ENCODE measurements around the gene DHCR24. TPM values are rescaled to one million over a fixed set of nuclear protein-coding genes. Genes with fewer than 3 reads are reported as not detected.

Gene DHCR24
- total and polyA plus RNA-seq, 2 of the 13 experiments (the other 11 are each of a cell fraction or from before 2014, with no cell fraction given), result 374 to 448 TPM

DNA sequence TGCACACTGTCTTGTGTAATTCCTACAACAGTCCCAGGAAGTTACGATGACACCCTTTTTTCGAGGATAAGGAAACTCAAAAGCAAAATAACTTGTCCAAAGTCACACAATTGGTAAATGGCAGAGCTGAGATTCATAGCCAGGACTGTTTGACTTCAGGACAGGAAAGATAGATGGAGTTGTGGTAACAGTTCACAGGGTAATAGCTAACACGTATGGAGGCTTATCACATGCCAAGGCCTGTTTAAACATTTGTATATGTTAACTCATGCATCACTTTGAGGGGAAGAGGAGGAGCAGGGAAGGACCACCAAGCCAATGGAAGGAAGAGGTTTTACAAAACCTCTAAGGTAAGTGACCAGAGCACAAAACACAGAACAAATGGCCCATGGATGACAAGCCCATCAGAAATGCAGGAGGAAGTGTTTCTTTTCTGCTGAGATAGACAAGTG lies 2.8 kb downstream of the DHCR24 start (continued):
- TF ChIP-seq HDAC2 (CRISPR knock-in tag; IDR thresholded peaks at IDR 0.05) (0 out of 2 replicates have a peak, but pooled peaks have one; percentile 26), ZZZ3 (CRISPR knock-in tag; IDR thresholded peaks at IDR 0.05; ENCODE audit: borderline replicate concordance) (no peak), SALL2 (CRISPR knock-in tag; IDR thresholded peaks at IDR 0.05) (0 out of 2 replicates have a peak, but pooled peaks have one; percentile 10), ZNF232 (CRISPR knock-in tag; IDR thresholded peaks at IDR 0.05; ENCODE audit: borderline replicate concordance) (no peak), ZNF205 (CRISPR knock-in tag; IDR thresholded peaks at IDR 0.05) (no peak), MXI1 (IDR thresholded peaks at IDR 0.05; ENCODE audit: borderline replicate concordance, low read depth, low read length) (0 out of 3 replicates have a peak, but pooled peaks have one; percentile 21), CCDC6 (CRISPR knock-in tag; IDR thresholded peaks at IDR 0.05) (peak; percentile 62; the same call in 1 of the 2 replicates), KDM1A (CRISPR knock-in tag; IDR thresholded peaks at IDR 0.05) (0 out of 2 replicates have a peak, but pooled peaks have one; percentile 13), ZNF12 (CRISPR knock-in tag; IDR thresholded peaks at IDR 0.05) (0 out of 2 replicates have a peak, but pooled peaks have one; percentile 3), ZNF772 (CRISPR knock-in tag; IDR thresholded peaks at IDR 0.05) (no peak), ZNF724P (CRISPR knock-in tag; IDR thresholded peaks at IDR 0.05; ENCODE audit: borderline replicate concordance) (no peak), SSRP1 (CRISPR knock-in tag; IDR thresholded peaks at IDR 0.05) (peak; percentile 93), FOXA1 (IDR thresholded peaks at IDR 0.05) (no peak), FOXA1 (CRISPR knock-in tag; IDR thresholded peaks at IDR 0.05) (peak; percentile 42; the same call in 1 of the 2 replicates), HMG20B (CRISPR knock-in tag; conservative IDR thresholded peaks at IDR 0.05) (peak; percentile 82; the same call in 1 of the 2 replicates), NFE2 (CRISPR knock-in tag; IDR thresholded peaks at IDR 0.05) (no peak), MATR3 (CRISPR knock-in tag; IDR thresholded peaks at IDR 0.05) (no peak)
- TF ChIP-seq, protein P1, sequence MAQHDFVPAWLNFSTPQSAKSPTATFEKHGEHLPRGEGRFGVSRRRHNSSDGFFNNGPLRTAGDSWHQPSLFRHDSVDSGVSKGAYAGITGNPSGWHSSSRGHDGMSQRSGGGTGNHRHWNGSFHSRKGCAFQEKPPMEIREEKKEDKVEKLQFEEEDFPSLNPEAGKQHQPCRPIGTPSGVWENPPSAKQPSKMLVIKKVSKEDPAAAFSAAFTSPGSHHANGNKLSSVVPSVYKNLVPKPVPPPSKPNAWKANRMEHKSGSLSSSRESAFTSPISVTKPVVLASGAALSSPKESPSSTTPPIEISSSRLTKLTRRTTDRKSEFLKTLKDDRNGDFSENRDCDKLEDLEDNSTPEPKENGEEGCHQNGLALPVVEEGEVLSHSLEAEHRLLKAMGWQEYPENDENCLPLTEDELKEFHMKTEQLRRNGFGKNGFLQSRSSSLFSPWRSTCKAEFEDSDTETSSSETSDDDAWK (CRISPR knock-in tag; IDR thresholded peaks at IDR 0.05), result no peak
- TF ChIP-seq, protein P2, sequence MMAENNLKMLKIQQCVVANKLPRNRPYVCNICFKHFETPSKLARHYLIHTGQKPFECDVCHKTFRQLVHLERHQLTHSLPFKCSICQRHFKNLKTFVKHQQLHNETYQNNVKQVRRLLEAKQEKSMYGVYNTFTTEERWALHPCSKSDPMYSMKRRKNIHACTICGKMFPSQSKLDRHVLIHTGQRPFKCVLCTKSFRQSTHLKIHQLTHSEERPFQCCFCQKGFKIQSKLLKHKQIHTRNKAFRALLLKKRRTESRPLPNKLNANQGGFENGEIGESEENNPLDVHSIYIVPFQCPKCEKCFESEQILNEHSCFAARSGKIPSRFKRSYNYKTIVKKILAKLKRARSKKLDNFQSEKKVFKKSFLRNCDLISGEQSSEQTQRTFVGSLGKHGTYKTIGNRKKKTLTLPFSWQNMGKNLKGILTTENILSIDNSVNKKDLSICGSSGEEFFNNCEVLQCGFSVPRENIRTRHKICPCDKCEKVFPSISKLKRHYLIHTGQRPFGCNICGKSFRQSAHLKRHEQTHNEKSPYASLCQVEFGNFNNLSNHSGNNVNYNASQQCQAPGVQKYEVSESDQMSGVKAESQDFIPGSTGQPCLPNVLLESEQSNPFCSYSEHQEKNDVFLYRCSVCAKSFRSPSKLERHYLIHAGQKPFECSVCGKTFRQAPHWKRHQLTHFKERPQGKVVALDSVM (CRISPR knock-in tag; IDR thresholded peaks at IDR 0.05), result no peak
- TF ChIP-seq, protein P3, sequence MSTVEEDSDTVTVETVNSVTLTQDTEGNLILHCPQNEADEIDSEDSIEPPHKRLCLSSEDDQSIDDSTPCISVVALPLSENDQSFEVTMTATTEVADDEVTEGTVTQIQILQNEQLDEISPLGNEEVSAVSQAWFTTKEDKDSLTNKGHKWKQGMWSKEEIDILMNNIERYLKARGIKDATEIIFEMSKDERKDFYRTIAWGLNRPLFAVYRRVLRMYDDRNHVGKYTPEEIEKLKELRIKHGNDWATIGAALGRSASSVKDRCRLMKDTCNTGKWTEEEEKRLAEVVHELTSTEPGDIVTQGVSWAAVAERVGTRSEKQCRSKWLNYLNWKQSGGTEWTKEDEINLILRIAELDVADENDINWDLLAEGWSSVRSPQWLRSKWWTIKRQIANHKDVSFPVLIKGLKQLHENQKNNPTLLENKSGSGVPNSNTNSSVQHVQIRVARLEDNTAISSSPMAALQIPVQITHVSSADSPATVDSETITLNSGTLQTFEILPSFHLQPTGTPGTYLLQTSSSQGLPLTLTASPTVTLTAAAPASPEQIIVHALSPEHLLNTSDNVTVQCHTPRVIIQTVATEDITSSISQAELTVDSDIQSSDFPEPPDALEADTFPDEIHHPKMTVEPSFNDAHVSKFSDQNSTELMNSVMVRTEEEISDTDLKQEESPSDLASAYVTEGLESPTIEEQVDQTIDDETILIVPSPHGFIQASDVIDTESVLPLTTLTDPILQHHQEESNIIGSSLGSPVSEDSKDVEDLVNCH (CRISPR knock-in tag; IDR thresholded peaks at IDR 0.05), result no peak
- TF ChIP-seq, protein P4, sequence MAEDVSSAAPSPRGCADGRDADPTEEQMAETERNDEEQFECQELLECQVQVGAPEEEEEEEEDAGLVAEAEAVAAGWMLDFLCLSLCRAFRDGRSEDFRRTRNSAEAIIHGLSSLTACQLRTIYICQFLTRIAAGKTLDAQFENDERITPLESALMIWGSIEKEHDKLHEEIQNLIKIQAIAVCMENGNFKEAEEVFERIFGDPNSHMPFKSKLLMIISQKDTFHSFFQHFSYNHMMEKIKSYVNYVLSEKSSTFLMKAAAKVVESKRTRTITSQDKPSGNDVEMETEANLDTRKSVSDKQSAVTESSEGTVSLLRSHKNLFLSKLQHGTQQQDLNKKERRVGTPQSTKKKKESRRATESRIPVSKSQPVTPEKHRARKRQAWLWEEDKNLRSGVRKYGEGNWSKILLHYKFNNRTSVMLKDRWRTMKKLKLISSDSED (CRISPR knock-in tag; IDR thresholded peaks at IDR 0.05), result no peak
- TF ChIP-seq, protein P5, sequence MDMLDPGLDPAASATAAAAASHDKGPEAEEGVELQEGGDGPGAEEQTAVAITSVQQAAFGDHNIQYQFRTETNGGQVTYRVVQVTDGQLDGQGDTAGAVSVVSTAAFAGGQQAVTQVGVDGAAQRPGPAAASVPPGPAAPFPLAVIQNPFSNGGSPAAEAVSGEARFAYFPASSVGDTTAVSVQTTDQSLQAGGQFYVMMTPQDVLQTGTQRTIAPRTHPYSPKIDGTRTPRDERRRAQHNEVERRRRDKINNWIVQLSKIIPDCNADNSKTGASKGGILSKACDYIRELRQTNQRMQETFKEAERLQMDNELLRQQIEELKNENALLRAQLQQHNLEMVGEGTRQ (IDR thresholded peaks at IDR 0.05; ENCODE audit: low read depth, low read length), result 0 out of 2 replicates have a peak, but pooled peaks have one; percentile 11
- TF ChIP-seq, protein P5 (CRISPR knock-in tag; IDR thresholded peaks at IDR 0.05; ENCODE audit: borderline replicate concordance), result no peak; the same call in 1 of the 2 replicates

Measured in HepG2 (cell line).